GM19438 (cell line): ENCODE results near the gene MAP3K14.
"Not testable (repeated sequence)": the region's sequence is repeated elsewhere in the genome, so short reads cannot be mapped to it uniquely, and the experiment has no call there.

Source experiments
- ATAC-seq: cut with Tn5 transposase; IDR thresholded peaks from one replicate; pipeline ENCODE4 v1.9.1; 2021; ENCODE audit warnings: low read depth; ENCODE audit not compliant: unreplicated experiment

MAP3K14 gene

GRCh38 chr17:45264430-45264829, 52.4 kb downstream of the MAP3K14 start:
- no peak for ATAC-seq

- ATAC-seq: no peak
Measured at GRCh38 chr17:45263477-45263860, 53.4 kb downstream of the MAP3K14 start.

- no peak for ATAC-seq
Measured at GRCh38 chr17:45262516-45263476, 54.0 kb downstream of the MAP3K14 start.

GRCh38 chr17:45261577-45262515, 55.0 kb downstream of the MAP3K14 start, which contains the start of gene SPATA32:
Gene SPATA32 (minus strand): TSS chr17:45262094. CDS start chr17:45262016, 78 bp downstream.
- no peak for ATAC-seq

- ATAC-seq: no peak
Measured at GRCh38 chr17:45260204-45260783, 56.5 kb downstream of the MAP3K14 start.

- ATAC-seq: no peak
Measured at GRCh38 chr17:45258981-45259380, 57.8 kb downstream of the MAP3K14 start.

- ATAC-seq: no peak
Measured at GRCh38 chr17:45257115-45257514, 59.7 kb downstream of the MAP3K14 start.

GRCh38 chr17:45256114-45256966, 60.5 kb downstream of the MAP3K14 start:
- no peak for ATAC-seq

GRCh38 chr17:45255358-45255757, 61.5 kb downstream of the MAP3K14 start:
- no peak for ATAC-seq

- ATAC-seq: no peak
Measured at GRCh38 chr17:45253879-45254278, 62.9 kb downstream of the MAP3K14 start.

GRCh38 chr17:45253237-45253636, 63.6 kb downstream of the MAP3K14 start:
- ATAC-seq: not testable (repeated sequence)

GRCh38 chr17:45251931-45252330, 64.9 kb downstream of the MAP3K14 start:
- no peak for ATAC-seq

- peak; percentile 65 for ATAC-seq
Measured at GRCh38 chr17:45248132-45248957, 68.5 kb downstream of the MAP3K14 start.

- peak; percentile 85 for ATAC-seq
Measured at GRCh38 chr17:45247429-45248131, 69.2 kb downstream of the MAP3K14 start.

- ATAC-seq: no peak
Measured at GRCh38 chr17:45246861-45247428, 69.9 kb downstream of the MAP3K14 start.

GRCh38 chr17:45246338-45246737, 70.5 kb downstream of the MAP3K14 start:
- no peak for ATAC-seq

- no peak for ATAC-seq
Measured at GRCh38 chr17:45244725-45245656, 71.8 kb downstream of the MAP3K14 start.
